GM03348 (cell line): Measurements from ENCODE around the gene FBXW8.
"Not testable (repeated sequence)": the region's sequence is repeated elsewhere in the genome, so short reads cannot be mapped to it uniquely, and the experiment has no call there.

Experiments
- DNase-seq: peaks from one replicate; pipeline ENCODE4 v3.0.0; 2012; ENCODE audit warnings: low spot score

Gene FBXW8

GRCh38 chr12:117040496-117040895 is 129.7 kb downstream of the FBXW8 start:
- DNase-seq, result no peak

- DNase-seq, result no peak
Measured at GRCh38 chr12:117041798-117042170, 131.0 kb downstream of the FBXW8 start.

GRCh38 chr12:117042171-117042842 is 131.6 kb downstream of the FBXW8 start:
- DNase-seq, result peak; percentile 38

DNA sequence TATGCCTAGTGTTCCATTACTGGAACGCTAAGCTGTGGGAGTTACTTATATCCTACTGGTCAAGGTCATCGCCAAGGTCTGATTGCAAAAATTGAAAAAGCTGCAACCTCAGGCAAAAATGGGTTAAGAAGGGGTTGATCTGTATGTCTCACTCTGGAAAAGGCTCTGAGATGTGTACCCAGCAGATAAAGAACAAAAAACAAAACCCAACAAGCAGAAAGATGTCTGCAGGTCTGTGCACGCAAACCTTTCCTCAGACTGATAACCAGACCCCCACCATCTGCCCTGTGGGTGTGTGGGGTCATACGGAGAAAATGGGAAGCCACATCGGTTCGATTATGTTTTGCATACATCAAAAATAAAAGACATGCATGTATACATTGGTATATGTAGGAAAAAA is 132.1 kb downstream of the FBXW8 start:
- no peak for DNase-seq

- DNase-seq, result no peak
Measured at GRCh38 chr12:117044311-117044710, 133.6 kb downstream of the FBXW8 start.

GRCh38 chr12:117044790-117045159 is 134.0 kb downstream of the FBXW8 start:
- DNase-seq, result no peak

DNA sequence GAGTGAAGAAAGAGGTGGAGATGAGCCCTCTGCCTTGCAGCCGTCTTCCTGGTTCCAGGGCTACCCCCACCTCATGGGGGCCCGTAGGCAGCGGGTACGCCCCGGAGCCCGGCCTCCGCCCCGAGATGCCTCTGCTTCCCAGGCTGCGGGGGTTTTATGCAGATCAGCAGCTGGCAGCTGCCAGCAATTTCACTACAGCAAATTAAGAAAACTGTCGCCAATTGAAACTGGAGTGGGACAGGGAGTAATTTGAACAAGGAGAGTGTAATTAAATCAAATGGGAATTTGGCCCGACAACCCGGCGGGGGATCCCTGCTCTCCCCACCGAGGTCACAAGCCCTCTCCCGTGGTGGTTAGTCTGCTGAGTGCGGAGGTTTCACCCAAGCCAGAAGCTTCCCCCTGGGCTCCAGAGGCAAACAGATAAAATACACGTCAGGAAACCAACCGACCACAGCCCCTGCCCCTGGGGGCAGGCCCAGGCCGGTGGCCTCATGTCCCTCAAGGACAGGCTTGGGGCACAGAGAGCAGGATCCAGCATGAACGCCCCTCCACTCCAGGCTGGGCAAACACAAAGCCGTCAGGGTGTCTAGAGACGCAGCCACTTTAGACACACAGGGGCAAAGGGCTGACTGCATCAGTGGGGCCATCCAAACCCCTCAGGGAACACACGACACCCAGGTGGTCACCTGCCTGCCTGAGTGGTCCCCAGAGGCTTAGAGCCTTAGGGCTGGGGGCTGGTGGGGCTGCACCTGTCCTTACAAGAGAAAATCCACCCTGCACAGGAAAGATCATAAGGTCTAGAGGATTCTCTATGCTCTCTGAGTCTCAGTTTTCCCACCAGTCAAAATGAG is 134.6 kb downstream of the FBXW8 start:
- DNase-seq, result no peak

GRCh38 chr12:117046011-117046369 is 135.2 kb downstream of the FBXW8 start:
- DNase-seq, result no peak

GRCh38 chr12:117046425-117046824 is 135.7 kb downstream of the FBXW8 start:
- no peak for DNase-seq

DNA sequence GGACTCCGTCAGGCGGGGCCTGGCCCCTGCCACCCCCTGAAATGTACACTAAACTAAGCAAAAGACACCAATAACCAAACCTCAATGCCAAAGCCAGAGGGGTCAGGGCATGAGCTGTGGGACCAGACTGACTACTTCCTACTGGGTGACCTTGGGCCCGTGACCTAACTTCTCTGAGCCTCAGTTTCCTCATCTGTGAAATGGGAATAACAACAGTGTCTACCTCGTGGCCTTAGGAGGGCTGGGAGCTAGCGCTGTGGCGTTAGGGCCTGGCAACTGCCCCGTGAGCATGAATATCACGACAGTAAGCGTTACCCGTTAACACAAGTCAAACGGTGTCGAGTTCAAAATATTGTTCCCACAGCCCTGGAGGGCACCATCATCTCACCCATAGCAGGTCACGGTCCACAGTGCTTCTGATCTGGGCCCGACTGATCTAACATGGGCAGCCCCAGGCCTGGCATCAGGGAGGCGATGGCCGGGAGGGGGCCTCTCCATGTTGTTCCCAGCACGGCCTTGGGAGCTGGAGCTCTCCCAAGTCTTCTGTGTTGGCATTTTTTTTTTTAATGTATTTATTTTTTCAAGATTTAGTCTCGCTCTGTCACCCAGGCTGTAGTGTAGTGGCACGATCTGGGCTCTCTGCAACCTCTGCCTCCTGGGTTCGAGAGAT is 136.2 kb downstream of the FBXW8 start:
- no peak for DNase-seq

- DNase-seq, result peak; percentile 38
Measured at GRCh38 chr12:117047810-117048584, 137.2 kb downstream of the FBXW8 start.

DNA sequence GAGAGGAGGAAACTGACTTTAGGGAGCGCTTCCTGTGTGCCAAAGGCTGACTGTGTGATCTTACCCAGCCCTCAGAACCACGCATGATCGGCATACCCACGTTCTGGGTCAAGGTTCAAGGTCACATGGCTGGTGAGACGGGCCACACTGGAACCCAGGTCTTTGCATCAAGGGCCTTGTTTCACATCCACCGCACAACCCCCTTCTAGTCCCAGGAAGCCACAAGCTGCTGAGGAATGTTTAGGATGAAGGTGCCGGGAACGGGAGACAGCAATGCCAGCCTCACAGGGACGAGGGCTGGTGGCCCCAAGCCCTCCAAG is 137.8 kb downstream of the FBXW8 start:
- no peak for DNase-seq

DNA sequence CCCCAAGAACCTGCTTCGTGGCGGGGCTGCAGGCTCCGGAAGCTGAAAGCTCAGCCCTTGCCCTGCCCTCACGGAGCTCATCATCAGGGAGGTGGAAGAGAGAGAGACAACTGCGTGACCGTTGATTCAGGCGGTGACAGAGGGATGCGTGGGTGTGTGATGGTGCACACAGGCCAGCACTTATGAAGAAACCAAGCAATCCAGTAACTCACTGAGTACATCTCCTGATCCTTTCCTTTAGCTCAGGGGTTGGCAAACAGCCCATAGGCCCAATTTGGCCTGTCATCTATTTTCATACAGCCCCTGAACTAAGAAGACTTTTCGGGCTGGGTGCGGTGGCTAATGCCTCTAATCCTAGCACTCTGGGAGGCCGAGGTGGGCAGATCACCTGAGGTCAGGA is 138.5 kb downstream of the FBXW8 start:
- no peak for DNase-seq

DNA sequence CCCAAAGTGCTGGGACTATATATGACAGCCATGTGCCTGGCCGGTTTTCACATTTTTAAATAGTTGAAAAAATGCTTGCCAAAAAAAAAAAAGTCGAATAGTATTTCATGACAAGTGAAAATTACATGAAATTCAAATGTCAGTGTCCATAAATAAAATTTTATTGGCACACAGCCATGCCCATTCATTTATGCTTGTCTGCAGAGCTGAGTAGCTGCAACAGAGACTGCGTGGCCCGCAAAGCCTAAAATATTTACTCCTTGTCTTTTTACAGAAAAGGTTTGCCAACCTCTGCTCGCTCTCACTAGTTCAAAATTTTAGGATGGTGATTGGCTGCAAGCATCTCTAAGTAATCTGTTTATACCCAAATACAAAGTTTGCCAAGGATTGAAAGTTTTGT is 139.3 kb downstream of the FBXW8 start:
- no peak for DNase-seq

DNA sequence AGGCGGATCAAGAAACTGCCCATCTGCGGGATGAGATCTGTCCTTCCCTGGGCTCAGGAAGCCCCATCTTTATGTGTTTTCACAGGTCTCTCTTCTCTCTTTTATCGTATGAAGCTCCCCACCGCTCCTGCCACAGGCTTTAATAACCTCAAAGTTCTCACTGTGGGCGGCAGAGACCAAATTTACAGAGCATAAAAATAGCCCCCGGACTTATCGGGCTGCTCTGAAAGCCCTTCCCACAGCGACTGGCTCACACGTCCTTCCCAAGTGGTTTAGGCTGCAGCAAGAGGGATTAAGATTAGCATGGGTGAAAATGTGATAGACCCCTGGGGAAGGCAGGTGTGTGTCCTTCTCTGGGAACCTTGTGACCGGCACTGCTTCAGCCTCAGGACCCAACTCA is 140.6 kb downstream of the FBXW8 start:
- DNase-seq, result no peak

DNA sequence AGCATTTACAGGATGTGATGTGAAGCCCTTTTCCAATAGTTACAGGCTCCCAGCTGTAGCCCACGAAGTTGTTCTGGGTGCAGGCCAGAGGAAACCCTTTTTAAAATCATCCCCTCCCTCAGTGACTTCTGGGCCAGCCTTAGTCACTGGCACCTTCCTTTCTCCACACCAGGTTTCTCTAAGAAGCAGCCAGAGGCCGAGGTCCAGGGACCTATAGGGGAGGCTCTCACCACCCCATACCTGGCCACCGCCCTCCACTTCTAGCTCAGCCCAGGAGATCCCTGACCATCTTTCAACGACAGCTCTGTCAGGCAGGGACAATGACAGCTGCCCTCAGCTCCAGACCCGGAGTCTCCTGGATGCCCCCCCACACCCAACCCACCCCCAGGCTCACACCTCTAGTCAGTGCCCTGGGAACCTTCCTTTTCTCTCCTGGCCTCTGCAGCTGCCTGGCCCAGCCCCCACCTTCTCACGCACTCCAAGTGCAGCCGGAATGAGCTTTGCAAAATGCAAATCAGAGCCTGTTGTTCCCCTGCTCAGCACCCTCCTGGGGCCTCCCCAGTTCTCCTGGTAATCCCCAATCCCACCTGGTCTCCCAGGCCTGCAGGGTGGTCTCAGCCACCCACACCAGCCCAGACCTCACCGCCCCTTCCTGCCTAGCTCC is 141.8 kb downstream of the FBXW8 start:
- no peak for DNase-seq

DNA sequence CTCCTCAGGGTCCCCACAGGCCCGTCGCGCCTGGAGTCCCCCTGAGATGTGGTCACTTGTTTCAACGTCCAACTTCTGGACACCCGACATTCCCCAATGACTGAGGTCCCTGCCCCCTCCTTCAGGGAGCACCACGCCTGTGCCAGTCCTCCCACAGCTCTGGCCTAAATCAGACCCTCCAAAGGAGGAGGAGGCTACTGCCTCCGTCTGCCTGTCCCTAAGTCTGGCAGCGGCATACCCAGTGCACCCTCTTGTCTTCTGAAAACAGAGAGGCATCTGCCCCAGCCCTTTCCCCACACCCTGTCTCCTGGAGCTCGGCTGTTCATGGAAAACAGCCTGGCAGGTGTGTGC is 142.3 kb downstream of the FBXW8 start:
- DNase-seq, result no peak

DNA sequence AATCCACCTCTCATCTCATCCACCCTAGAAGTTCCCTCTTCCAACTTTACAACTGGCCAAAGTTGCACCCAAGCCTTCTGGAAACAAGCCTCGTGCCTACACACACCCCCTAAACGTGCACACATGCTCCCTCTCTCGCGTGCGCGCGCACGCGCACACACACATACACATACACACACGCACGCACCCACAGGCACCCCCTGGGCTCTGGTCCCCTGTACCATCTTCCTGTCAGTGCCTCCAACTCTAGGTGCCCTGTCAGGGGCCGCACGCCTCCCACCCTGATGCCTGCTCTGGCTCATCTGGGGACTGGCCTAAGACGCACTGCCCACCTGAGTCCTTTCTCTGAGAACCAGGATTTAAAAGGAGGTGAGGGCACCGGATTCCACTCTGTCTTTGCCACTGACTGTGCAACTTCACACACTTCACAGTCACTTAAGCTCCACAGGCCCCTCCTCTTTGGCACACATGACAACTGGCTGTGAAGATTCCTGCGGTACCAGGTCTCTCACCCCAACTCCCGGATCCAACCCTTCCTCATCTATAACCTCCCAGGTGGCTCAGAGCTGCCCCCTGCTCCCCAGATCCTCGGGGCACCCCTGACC is 142.9 kb downstream of the FBXW8 start:
- DNase-seq, result no peak

DNA sequence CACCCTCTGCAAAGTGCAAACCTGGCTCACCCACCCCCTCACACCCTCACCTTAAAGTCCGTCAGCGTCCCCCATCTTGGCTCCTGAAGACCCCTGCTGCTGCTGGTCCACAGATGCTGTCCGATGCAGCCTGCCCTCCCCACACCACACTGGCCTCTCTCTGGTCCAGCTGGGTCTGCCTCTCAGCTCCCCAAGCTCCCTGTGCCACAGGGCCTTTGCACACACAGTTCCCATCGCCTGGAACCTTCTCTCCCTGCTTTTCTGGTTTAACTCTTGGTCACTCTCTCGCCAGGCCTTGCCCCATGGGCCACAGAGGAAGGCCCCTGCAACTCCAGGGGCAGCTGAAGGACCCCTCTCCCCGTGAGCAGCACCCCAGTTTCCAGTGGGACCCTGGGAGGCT is 143.5 kb downstream of the FBXW8 start:
- DNase-seq, result no peak

DNA sequence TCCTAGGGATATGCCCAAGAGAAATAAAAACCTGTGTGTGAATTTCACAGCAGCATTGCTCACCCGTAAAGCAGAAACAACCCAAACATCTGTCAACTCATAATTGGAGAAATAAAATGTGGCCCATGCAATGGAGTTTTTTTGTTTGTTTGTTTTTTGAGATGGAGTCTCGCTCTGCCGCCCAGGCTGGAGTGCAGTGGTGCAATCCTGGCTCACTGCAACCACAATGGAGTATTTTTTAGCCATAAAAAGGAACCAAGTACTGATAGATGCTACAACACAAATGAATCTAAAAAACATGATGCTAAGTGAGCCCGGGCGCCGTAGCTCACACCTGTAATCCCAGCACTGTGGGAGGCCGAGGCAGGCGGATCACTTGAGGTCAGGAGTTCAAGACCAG is 146.9 kb downstream of the FBXW8 start:
- not testable (repeated sequence) for DNase-seq

- no peak for DNase-seq
Measured at GRCh38 chr12:117058442-117059072, 147.8 kb downstream of the FBXW8 start.
